ENCODE measurements around the gene DIS3L2. TPM values are rescaled to one million over a fixed set of nuclear protein-coding genes. Genes with fewer than 3 reads are reported as not detected.
A peak's percentile ranks its signal among the peaks of the same experiment; 100 is the strongest.
"Not testable (repeated sequence)": the region's sequence is repeated elsewhere in the genome, so short reads cannot be mapped to it uniquely, and the experiment has no call there.

DIS3L2 gene
- total and polyA plus RNA-seq, 2 experiments from 2014 or later, result 15.2 to 25.3 TPM

- Histone ChIP-seq H3K9me2 (ENCODE audit: insufficient read depth) (no peaks in the 10 kb centered on the region), H3F3A (replicated peaks; ENCODE audit: low read depth) (no peaks in the 10 kb centered on the region), H3K27me3 (ENCODE audit: insufficient read depth) (no peaks in the 10 kb centered on the region), H2AFZ (no peak overlapping the region), H3K79me2 (replicated peaks; ENCODE audit: insufficient read depth) (no peaks in the 10 kb centered on the region), H4K20me1 (replicated peaks; ENCODE audit: insufficient read depth) (no peaks in the 10 kb centered on the region), H3K4me1 (ENCODE audit: insufficient read depth) (no peaks in the 10 kb centered on the region), H3K4me3 (no peak overlapping the region), H3K4me2 (no peak overlapping the region), H3K36me3 (ENCODE audit: insufficient read depth) (no peaks in the 10 kb centered on the region), H3K27ac (ENCODE audit: low read depth) (no peak overlapping the region)
- ATAC-seq (peak; percentile 19), DNase-seq (ENCODE audit: low spot score) (peak; percentile 54)
- no peaks in the 10 kb centered on the region for H3K9me3 Mint-ChIP-seq
- H3K4me1 Mint-ChIP-seq, result no peaks in the 10 kb centered on the region
- no peaks in the 10 kb centered on the region for H3K36me3 Mint-ChIP-seq (ENCODE audit: low read depth)
- H3K4me3 Mint-ChIP-seq, result no peak overlapping the region
- H3K27me3 Mint-ChIP-seq (ENCODE audit: insufficient read depth, low read depth, poor library complexity), result peaks cover 1% of the 10 kb centered on the region
- H3K27ac Mint-ChIP-seq, result no peak overlapping the region
- TF ChIP-seq CTCF (conservative IDR thresholded peaks at IDR 0.05; ENCODE audit: low read depth in 2 of 2), result peak; percentile 52 to 69
- no peak for TF ChIP-seq NANOG (IDR thresholded peaks at IDR 0.05; ENCODE audit: borderline replicate concordance)
- TF ChIP-seq ZNF462 (CRISPR knock-in tag; IDR thresholded peaks at IDR 0.05), result no peak
- no peak for TF ChIP-seq EZH2phosphoT487 (IDR thresholded peaks at IDR 0.05; ENCODE audit: unreplicated experiment)
These were observed 372.0 kb downstream of the DIS3L2 start for GRCh38 chr2:232333361-232334135.

GRCh38 chr2:232334136-232334884 is 372.8 kb downstream of the DIS3L2 start:
- not testable (repeated sequence) for H3K36me3 ChIP-seq (ENCODE audit: insufficient read depth); H3K4me1 Mint-ChIP-seq; DNase-seq (ENCODE audit: low spot score); H3K4me3 Mint-ChIP-seq; H3K9me3 Mint-ChIP-seq; H3K27ac ChIP-seq (ENCODE audit: low read depth); H3K27ac Mint-ChIP-seq; H3K36me3 Mint-ChIP-seq (ENCODE audit: low read depth); H3K4me3 ChIP-seq; H3K4me1 ChIP-seq (ENCODE audit: insufficient read depth); H4K20me1 ChIP-seq (replicated peaks; ENCODE audit: insufficient read depth); H2AFZ ChIP-seq; ATAC-seq; H3K27me3 ChIP-seq (ENCODE audit: insufficient read depth); H3K79me2 ChIP-seq (replicated peaks; ENCODE audit: insufficient read depth); H3K9me2 ChIP-seq (ENCODE audit: insufficient read depth); H3K4me2 ChIP-seq; H3F3A ChIP-seq (replicated peaks; ENCODE audit: low read depth); H3K27me3 Mint-ChIP-seq (ENCODE audit: insufficient read depth, low read depth, poor library complexity)

- H3K4me2 ChIP-seq; H4K20me1 ChIP-seq (replicated peaks; ENCODE audit: insufficient read depth); H3K4me3 ChIP-seq; H3K36me3 Mint-ChIP-seq (ENCODE audit: low read depth); H3K27me3 ChIP-seq (ENCODE audit: insufficient read depth); DNase-seq (ENCODE audit: low spot score); H3K9me2 ChIP-seq (ENCODE audit: insufficient read depth); H3K27me3 Mint-ChIP-seq (ENCODE audit: insufficient read depth, low read depth, poor library complexity); H3K4me3 Mint-ChIP-seq; H3K79me2 ChIP-seq (replicated peaks; ENCODE audit: insufficient read depth); H3K4me1 ChIP-seq (ENCODE audit: insufficient read depth); H3K9me3 Mint-ChIP-seq; ATAC-seq; H2AFZ ChIP-seq; H3F3A ChIP-seq (replicated peaks; ENCODE audit: low read depth); H3K4me1 Mint-ChIP-seq; H3K27ac Mint-ChIP-seq; H3K36me3 ChIP-seq (ENCODE audit: insufficient read depth); H3K27ac ChIP-seq (ENCODE audit: low read depth): not testable (repeated sequence)
These were observed 373.3 kb downstream of the DIS3L2 start for GRCh38 chr2:232334885-232335205.
